Thymus (tissue), 11 donors: ENCODE data around the gene FEM1B. TPM values are rescaled to one million over a fixed set of nuclear protein-coding genes. Genes with fewer than 3 reads are reported as not detected.

Source experiments
- DNase-seq, 9 donors: peaks; one replicate each; pipeline ENCODE4 v3.0.0-alpha.2; 2013; ENCODE audit warnings: low spot score in 9 of 9, low read depth in 6 of 9, missing footprints in 1 of 9
- H3K27ac ChIP-seq, 2 donors: one replicate each; pipeline ENCODE4 v1.5.1; 2013; ENCODE audit warnings: control low read depth in 1 of 2, low read depth in 1 of 2, low read length in 1 of 2, mild to moderate bottlenecking in 1 of 2, moderate library complexity in 1 of 2
- H3K27me3 ChIP-seq, 2 donors: one replicate each; pipeline ENCODE4 v1.5.1; 2013; ENCODE audit warnings: low read length in 1 of 2; ENCODE audit not compliant: control insufficient read depth in 2 of 2, insufficient read depth in 1 of 2
- H3K36me3 ChIP-seq, 2 donors: one replicate each; pipeline ENCODE4 v1.5.1; 2013; ENCODE audit warnings: low read length in 1 of 2, mild to moderate bottlenecking in 1 of 2, moderate library complexity in 1 of 2; ENCODE audit not compliant: control insufficient read depth in 2 of 2, insufficient read depth in 2 of 2
- H3K4me1 ChIP-seq, 2 donors: one replicate each; pipeline ENCODE4 v1.5.1; 2013; ENCODE audit warnings: low read length in 2 of 2; ENCODE audit not compliant: control insufficient read depth in 2 of 2, insufficient read depth in 2 of 2
- H3K4me3 ChIP-seq, 2 donors: one replicate each; pipeline ENCODE4 v1.5.1; 2013; ENCODE audit warnings: low read length in 2 of 2, control low read depth in 1 of 2, mild to moderate bottlenecking in 1 of 2
- H3K9me3 ChIP-seq, 2 donors: one replicate each; pipeline ENCODE4 v1.5.1; 2013; ENCODE audit warnings: low read length in 1 of 2, mild to moderate bottlenecking in 1 of 2; ENCODE audit not compliant: control insufficient read depth in 2 of 2, insufficient read depth in 1 of 2
- WGBS: extraction: QIAGEN DNeasy Blood & Tissue Kit; methylation state at CpG from one replicate; pipeline ENCODE4 v1.1.7; 2013; 5-methylcytosine and 5-hydroxymethylcytosine counted together
- polyA plus RNA-seq: library from polyadenylated mRNA; stranded (reverse); fragments of 200-250 nt; gene quantifications from one replicate; pipeline ENCODE4 v1.2.3, GENCODE V29; 2013
- total RNA-seq: library from RNA; stranded (reverse); fragments of 120-200 nt; gene quantifications from one replicate; pipeline ENCODE4 v1.2.4, GENCODE V29; 2013
- donor health status: healthy.

The FEM1B gene
- total and polyA plus RNA-seq, 2 donors, result 19.5 to 29.6 TPM

DNA sequence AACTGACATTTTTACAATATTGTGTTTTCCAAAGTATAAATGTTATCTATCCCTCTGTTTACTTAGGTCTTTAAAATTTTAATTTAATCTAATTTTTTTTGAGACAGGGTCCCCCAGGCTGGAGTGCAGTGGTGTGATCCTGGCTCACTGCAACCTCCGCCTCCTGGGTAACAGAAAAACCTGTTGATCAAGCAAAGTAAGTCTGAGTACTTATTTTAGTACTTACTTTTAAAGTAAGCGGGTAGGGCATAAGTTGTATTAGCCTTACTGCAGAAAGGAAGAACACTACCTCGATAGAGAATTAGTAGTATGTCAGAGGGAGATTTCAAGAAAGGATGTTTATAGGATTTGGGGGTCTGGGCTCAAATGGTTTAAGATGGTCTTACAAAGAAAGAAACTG is 11.9 kb upstream of the FEM1B start:
- no peak overlapping the region for H3K4me3 ChIP-seq
- no peak overlapping the region for H3K27ac ChIP-seq
- H3K27me3 ChIP-seq, result peaks cover 2 to 4% of the 10 kb centered on the region in 2 donors
- no peaks in the 10 kb centered on the region for H3K9me3 ChIP-seq
- WGBS, result 96% methylated on average over 3 of the region's 3 CpGs
- H3K36me3 ChIP-seq, result no peaks in the 10 kb centered on the region
- no peaks in the 10 kb centered on the region for H3K4me1 ChIP-seq
- no peak for DNase-seq

DNA sequence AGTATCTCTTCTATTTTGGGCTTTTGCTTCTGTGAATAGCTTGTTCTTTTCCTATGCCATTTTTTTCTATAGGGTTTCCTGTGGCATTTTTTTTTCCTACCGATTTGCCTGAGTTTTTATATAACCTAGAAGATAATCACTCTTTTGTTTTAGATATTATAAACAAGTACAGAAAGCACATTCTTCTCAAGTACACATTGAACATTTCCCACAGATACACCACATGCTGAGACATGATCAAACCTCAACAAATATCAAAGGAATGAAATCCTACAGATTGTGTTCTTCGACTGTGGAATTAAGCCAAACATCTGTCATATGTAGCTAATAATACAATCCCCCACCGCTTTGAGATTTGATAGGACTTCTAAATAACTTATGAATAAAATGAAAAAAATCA is 9.1 kb upstream of the FEM1B start:
- no peak overlapping the region for H3K4me3 ChIP-seq
- DNase-seq, result no peak
- H3K27ac ChIP-seq, result no peak overlapping the region
- peaks cover 0 to 6% of the 10 kb centered on the region in 2 donors for H3K4me1 ChIP-seq
- H3K27me3 ChIP-seq, result peaks cover 4 to 5% of the 10 kb centered on the region in 2 donors
- WGBS, result 64% methylated on average over 3 of the region's 3 CpGs
- no peaks in the 10 kb centered on the region for H3K9me3 ChIP-seq
- no peaks in the 10 kb centered on the region for H3K36me3 ChIP-seq

GRCh38 chr15:68271854-68272471 is 5.6 kb upstream of the FEM1B start:
- Histone ChIP-seq H3K4me3 (no peak overlapping the region), H3K4me1 (peaks cover 0 to 11% of the 10 kb centered on the region in 2 donors), H3K27ac (peak overlapping the region; percentile 1 to 46), H3K9me3 (no peaks in the 10 kb centered on the region), H3K36me3 (no peaks in the 10 kb centered on the region), H3K27me3 (peaks cover 3 to 4% of the 10 kb centered on the region in 2 donors)
- 91% methylated on average over 11 of the region's 11 CpGs for WGBS
- no peak for DNase-seq

GRCh38 chr15:68272721-68273271 is 4.7 kb upstream of the FEM1B start:
- Histone ChIP-seq H3K9me3 (no peaks in the 10 kb centered on the region), H3K36me3 (no peaks in the 10 kb centered on the region), H3K4me3 (no peak overlapping the region), H3K27ac (peak overlapping the region in 1 of 2 donors; percentile 36), H3K27me3 (peaks cover 0 to 3% of the 10 kb centered on the region in 2 donors), H3K4me1 (peaks cover 0 to 11% of the 10 kb centered on the region in 2 donors)
- WGBS, result 99% methylated on average over 1 of the region's 1 CpG
- no peak for DNase-seq

DNA sequence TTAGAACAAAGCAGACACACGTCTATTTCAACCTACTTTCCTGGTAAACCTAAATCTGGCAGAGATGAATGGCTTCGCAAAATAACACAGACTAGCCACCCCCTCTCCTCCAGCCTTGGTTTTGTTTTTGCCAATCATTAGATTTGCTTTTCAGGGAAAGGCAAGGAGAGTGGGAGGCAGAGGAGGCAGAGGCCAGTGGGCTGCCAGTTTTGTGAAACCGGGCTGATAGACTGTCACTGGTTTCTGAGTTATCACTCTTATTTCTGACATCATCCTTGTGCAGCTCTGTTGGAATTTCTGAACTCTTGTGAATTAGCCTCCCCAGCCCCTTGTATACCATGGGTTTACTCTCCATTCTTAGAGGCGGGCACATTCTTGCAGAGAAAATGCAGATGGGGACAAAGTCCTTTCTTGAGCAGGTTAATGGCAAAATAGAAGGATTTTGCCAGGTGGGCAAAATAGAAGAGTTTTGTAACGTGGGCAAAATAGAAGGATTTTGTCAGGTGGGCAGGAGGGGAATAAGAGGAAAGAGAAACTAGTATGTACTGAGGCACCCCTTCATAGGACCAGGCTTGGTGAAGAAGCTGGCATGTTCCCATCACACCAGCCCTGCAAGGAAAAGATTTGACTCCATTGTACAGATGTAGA is 3.2 kb upstream of the FEM1B start:
- peaks cover 0 to 3% of the 10 kb centered on the region in 2 donors for H3K27me3 ChIP-seq
- no peak for DNase-seq
- H3K27ac ChIP-seq, result no peak overlapping the region
- H3K36me3 ChIP-seq, result no peaks in the 10 kb centered on the region
- no peak overlapping the region for H3K4me3 ChIP-seq
- peaks cover 0 to 17% of the 10 kb centered on the region in 2 donors for H3K4me1 ChIP-seq
- 83% methylated on average over 5 of the region's 5 CpGs for WGBS
- H3K9me3 ChIP-seq, result no peaks in the 10 kb centered on the region

- Histone ChIP-seq H3K27me3 (peaks cover 0 to 3% of the 10 kb centered on the region in 2 donors), H3K4me1 (peaks cover 7 to 23% of the 10 kb centered on the region in 2 donors), H3K9me3 (no peaks in the 10 kb centered on the region), H3K36me3 (no peaks in the 10 kb centered on the region), H3K27ac (no peak overlapping the region), H3K4me3 (no peak overlapping the region)
- DNase-seq, result no peak
- WGBS, result 95% methylated on average over 3 of the region's 3 CpGs
Measured at GRCh38 chr15:68275165-68275746, 2.3 kb upstream of the FEM1B start.

GRCh38 chr15:68276668-68277067 is 877 bp upstream of the FEM1B start:
- WGBS, result 65% methylated on average over 3 of the region's 3 CpGs
- Histone ChIP-seq H3K4me3 (peak overlapping the region; percentile 79 to 89), H3K27me3 (peaks cover 0 to 3% of the 10 kb centered on the region in 2 donors), H3K4me1 (peaks cover 11 to 29% of the 10 kb centered on the region in 2 donors), H3K9me3 (no peaks in the 10 kb centered on the region), H3K36me3 (no peaks in the 10 kb centered on the region), H3K27ac (peak overlapping the region; percentile 98)
- no peak for DNase-seq

DNA sequence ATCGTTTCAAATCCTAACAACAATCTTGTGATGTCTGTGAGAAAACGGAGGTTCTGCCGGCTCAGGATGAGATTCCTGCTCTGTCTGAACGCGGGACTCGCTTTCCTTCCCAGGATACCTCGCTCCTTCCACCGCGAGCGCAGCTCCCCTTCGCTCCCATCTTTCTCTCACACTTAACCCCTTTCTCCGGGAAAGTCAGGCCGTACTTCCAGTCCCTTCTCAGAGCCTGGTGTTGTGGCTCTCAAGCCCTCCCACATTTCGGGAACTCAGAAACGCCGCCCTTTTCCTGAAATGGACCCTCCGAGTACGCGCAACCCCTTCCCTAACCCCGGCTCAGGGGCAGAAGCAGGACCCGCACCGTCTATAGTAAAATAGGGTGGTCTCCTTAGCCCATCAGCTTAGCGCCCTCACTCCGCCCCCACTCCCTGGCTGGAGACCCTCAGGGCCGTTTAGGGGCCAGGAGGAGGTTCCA is 378 bp upstream of the FEM1B start:
- Histone ChIP-seq H3K4me3 (peak overlapping the region; percentile 79 to 89), H3K36me3 (no peaks in the 10 kb centered on the region), H3K4me1 (peaks cover 14 to 30% of the 10 kb centered on the region in 2 donors), H3K27ac (peak overlapping the region; percentile 98), H3K27me3 (no peaks in the 10 kb centered on the region), H3K9me3 (no peaks in the 10 kb centered on the region)
- peak in 2 of 9 donors; percentile 29 to 62 for DNase-seq
- 1% methylated on average over 25 of the region's 25 CpGs for WGBS

- Histone ChIP-seq H3K27me3 (no peaks in the 10 kb centered on the region), H3K9me3 (no peaks in the 10 kb centered on the region), H3K4me3 (peak overlapping the region; percentile 79 to 89), H3K36me3 (no peaks in the 10 kb centered on the region), H3K27ac (peak overlapping the region; percentile 98), H3K4me1 (peaks cover 14 to 28% of the 10 kb centered on the region in 2 donors)
- WGBS, result under 1% methylated on average over 22 of the region's 22 CpGs
- peak in 2 of 9 donors; percentile 47 to 57 for DNase-seq
Measured at GRCh38 chr15:68278345-68278594, 725 bp downstream of the FEM1B start.
